GM18505 (cell line): ENCODE data around the gene SLC25A41.

Experiments
- ATAC-seq: cut with Tn5 transposase; IDR thresholded peaks from one replicate; pipeline ENCODE4 v1.9.1; 2021; ENCODE audit not compliant: unreplicated experiment
- POLR2A ChIP-seq: IDR thresholded peaks from 4 replicates; pipeline ENCODE4 v1.6.1; 2011; ENCODE audit warnings: borderline replicate concordance; ENCODE audit not compliant: insufficient read depth, insufficient read length; ENCODE audit errors: extremely low read depth

SLC25A41 gene

GRCh38 chr19:6433663-6434062 is at the start of gene SLC25A41:
Gene SLC25A41 (minus strand): TSS chr19:6433763. CDS start chr19:6433693, 70 bp downstream.
- no peak for ATAC-seq
- TF ChIP-seq POLR2A = no peak

- no peak for ATAC-seq
- TF ChIP-seq POLR2A = no peak
Measured at GRCh38 chr19:6483235-6483634, 49.7 kb upstream of the SLC25A41 start.

GRCh38 chr19:6482343-6482686 is 48.8 kb upstream of the SLC25A41 start:
- no peak for TF ChIP-seq POLR2A
- ATAC-seq = no peak

- ATAC-seq = no peak
- TF ChIP-seq POLR2A = peak; percentile 87
Measured at GRCh38 chr19:6481541-6482342, 48.2 kb upstream of the SLC25A41 start, which contains the start of gene DENND1C. Gene DENND1C (minus strand): TSS chr19:6481787. CDS start chr19:6481695, 92 bp downstream.

- ATAC-seq = no peak
- no peak for TF ChIP-seq POLR2A
Measured at GRCh38 chr19:6480848-6481415, 47.4 kb upstream of the SLC25A41 start.

GRCh38 chr19:6479836-6480398 is 46.4 kb upstream of the SLC25A41 start:
- no peak for TF ChIP-seq POLR2A
- ATAC-seq = no peak

GRCh38 chr19:6478815-6479214 is 45.3 kb upstream of the SLC25A41 start:
- ATAC-seq = no peak
- TF ChIP-seq POLR2A = no peak

GRCh38 chr19:6476896-6477431 is 43.4 kb upstream of the SLC25A41 start:
- TF ChIP-seq POLR2A = no peak
- ATAC-seq = no peak

- peak; percentile 65 for ATAC-seq
- TF ChIP-seq POLR2A = no peak
Measured at GRCh38 chr19:6476155-6476895, 42.8 kb upstream of the SLC25A41 start.

- TF ChIP-seq POLR2A = no peak
- no peak for ATAC-seq
Measured at GRCh38 chr19:6475321-6476108, 42.0 kb upstream of the SLC25A41 start.

GRCh38 chr19:6473647-6474046 is 40.1 kb upstream of the SLC25A41 start:
- no peak for ATAC-seq

GRCh38 chr19:6472713-6473112 is 39.1 kb upstream of the SLC25A41 start:
- no peak for ATAC-seq
- no peak for TF ChIP-seq POLR2A

More at GRCh38 chr19:6473647-6474046, 40.1 kb upstream of the SLC25A41 start:
- no peak for TF ChIP-seq POLR2A
